Endometrial microvascular endothelial cells (primary cell): ENCODE results near the gene IGLL5. TPM values are rescaled to one million over a fixed set of nuclear protein-coding genes. Genes with fewer than 3 reads are reported as not detected.
"Not testable (repeated sequence)": the region's sequence is repeated elsewhere in the genome, so short reads cannot be mapped to it uniquely, and the experiment has no call there.

Experiments
- in situ Hi-C: cut with HindIII; loops from 2 replicates; pipeline ENCODE4 v1.10.0; 2017; ENCODE audit warnings: low sequenced_read_pairs, low pct_unique_long_range_greater_than_20kb; ENCODE audit errors: inconsistent ontology term
- total RNA-seq: library from RNA; depleted of rRNA; stranded (reverse); fragments of >200 nt; gene quantifications from one replicate; pipeline ENCODE4 v1.2.3, GENCODE V29; 2015; ENCODE audit errors: inconsistent ontology term

Gene IGLL5
- total RNA-seq, 1 donor from 2014 or later, result not detected

- in situ Hi-C loops, result no loop called here
Measured at GRCh38 chr22:22921575-22921974, 34.0 kb downstream of the IGLL5 start.

GRCh38 chr22:22922092-22922953 is 34.7 kb downstream of the IGLL5 start:
- in situ Hi-C loops, result not testable (repeated sequence)

- in situ Hi-C loops, result no loop called here
Measured at GRCh38 chr22:22922954-22923319, 35.3 kb downstream of the IGLL5 start.

DNA sequence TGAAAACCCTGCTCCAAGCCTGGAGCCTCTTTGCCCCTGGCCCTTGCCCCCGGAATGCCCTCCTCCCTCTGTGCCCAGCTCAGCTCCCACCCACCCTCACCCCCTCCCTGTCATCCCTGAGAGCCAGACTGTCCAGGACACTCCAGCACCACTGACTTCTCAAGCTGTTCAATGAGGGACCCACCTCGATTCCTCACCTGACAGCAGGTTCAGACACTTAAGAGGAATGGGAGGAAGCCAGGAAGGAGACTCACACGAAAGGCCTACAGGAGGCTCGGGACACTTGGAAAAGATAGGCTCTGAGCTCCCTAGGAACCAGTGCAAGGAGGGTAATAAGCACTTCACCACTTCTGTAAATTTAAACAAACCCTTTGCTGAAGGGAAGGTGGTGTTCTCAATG is 35.8 kb downstream of the IGLL5 start:
- in situ Hi-C loops, result no loop called here

DNA sequence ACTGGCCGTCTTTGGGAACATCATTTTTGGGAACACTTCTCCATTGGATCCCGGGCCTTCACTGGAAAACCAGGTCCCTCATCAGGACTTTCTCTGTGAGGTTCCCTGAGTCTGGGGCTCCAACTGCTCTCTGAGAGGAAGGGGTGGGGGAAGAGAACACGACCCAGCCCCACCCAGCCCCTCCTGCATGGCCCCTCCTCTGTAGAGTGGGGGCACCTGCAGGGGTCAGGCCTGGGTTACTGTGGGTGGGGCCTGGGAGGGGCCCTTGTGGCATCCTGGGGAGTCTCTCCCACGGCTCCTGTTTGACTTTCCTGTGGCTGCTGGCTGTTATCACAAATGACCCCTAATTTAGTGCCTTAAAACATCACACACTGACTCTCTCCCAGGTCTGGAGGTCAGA is 36.3 kb downstream of the IGLL5 start:
- in situ Hi-C loops, result no loop called here

DNA sequence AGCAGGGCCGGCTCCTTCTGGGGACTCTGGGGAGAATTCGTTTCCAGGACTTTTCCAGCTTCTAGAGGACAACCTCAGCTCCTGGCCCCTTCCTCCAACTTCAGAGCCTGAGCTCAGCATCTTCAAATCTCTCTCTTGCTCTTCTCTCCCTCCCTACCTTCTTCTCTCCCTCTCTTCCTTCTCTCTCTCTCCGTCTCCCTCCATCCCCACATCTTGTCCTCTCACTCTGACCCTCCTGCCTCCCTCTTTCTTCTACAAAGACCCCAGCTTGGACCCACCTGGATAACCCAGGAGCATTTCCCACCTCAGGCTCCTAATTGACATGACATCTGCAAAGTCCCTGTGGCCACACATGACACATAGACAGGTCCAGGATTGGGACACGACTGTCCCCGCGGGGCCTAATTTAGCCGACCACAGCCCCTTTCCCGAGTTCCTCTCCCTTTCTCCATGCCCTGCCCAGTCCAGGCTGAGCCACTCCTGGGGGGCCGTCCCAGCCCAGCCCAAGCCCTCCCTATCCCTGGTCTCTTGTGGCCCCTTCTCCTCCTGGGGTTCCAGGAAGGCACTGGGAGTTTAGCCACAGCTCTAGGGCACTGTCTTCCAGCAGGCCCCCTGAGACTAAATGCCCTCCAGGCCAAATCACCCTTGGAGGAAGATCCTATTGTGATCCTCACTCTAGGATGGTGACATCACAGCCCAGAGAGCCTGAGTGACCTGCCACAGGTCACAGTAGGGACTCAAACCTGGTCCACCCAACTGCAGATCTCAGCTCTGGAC is 36.9 kb downstream of the IGLL5 start:
- in situ Hi-C loops, result no loop called here

- in situ Hi-C loops, result no loop called here
Measured at GRCh38 chr22:22925146-22925804, 37.7 kb downstream of the IGLL5 start.

DNA sequence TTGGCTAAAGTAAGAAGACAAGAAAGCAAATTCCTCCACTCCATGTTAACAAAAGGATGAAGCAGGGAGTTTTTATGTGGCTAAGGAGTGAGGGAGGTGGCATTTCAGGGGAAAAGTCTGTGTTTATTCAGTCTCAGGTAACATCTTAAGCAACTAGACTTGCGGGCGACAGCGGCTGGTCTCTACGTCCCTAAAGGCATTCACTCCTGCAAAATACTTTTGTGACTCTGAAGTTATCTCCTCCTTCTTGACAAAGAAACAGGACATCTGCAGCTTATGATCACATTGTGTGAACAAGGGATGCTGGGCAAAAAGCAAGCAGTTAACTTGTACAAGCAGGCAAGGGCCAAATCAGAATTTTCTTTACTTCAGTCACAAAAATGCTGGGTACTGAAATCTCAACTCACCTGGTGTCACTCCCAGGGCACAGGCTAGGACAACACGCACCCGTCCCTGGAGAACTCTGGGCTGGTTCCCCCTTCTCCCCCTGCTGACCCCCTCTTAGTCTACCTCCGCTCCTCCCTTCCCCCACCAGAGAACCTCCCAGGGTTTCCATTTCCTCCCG is 38.3 kb downstream of the IGLL5 start:
- in situ Hi-C loops, result no loop called here

DNA sequence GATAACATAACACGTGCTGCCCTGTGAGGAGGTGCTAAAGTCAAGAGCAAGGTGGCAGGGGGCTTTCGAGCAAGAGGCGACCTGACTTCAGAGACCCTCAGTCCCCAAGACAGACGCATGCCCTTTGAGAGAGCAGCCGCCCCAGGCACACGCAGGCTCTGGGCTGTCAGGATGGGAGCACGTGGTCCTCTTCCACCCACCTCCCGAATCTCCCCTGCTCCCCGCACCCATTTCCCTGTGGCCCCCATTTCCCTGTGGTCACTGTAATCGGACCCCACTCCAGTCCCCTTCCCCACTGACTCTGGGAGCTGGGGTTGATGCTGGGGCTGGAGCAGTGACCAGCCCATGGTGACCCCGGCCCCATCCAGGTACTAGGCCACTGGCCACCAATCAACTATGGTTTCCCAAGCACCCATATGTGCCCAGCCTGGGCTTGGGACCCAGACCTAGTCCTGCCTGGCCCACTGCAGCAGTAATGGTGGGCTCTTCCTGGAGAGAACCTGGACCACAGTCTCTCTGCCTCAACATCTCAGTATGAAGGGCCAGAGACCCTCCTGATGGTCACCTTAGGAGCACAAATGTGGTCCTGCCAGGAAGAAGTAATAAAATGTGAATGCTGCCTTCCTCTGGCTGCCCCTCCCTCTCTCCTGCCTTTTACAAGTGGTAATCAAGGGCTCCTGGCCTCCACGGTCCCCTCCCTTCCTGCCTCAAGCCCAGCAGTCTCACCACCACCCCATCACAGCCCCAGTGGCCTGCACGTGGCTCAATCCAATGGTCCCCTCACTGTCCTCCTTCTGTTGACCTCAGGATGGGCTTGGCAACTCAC is 39.0 kb downstream of the IGLL5 start:
- in situ Hi-C loops, result no loop called here

GRCh38 chr22:22927196-22927887 is 39.7 kb downstream of the IGLL5 start:
- in situ Hi-C loops, result no loop called here

- in situ Hi-C loops, result no loop called here
Measured at GRCh38 chr22:22927888-22928665, 40.5 kb downstream of the IGLL5 start.

DNA sequence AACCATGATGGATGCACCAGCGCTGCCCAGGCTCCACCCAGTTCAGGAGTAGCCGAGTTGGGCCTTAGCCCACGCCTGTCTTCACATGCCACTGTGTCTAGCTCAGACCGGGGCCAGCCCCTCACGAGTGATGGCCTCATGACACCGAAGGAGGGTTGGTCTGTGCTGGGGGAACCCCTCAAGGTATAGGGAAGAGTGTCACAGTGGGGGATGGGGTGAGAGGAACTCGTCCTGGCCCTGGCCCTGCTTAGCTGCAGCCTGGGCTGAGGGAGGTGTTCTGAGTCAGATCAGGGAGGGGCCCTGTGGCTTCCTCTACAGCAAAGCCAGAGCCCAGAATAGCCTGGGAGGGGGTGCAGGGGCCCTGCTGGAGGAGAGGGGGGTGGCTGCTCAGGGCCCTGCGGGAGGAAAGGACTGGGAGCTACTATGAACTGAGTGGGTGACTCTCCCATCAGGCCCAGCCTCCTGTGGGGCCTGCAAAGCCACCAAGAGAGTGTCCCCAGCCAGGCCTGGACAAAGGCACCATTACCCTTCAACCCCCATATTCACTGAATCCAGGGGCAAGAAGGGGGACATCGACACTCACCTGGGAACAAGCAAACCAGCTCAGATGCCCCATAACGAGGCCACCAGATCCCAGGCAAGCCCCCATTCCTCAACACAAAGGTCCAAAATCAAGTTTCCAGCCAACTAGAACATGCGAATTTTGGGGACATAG is 41.2 kb downstream of the IGLL5 start:
- in situ Hi-C loops, result no loop called here

- in situ Hi-C loops, result no loop called here
Measured at GRCh38 chr22:22929381-22930221, 42.0 kb downstream of the IGLL5 start.

- in situ Hi-C loops, result no loop called here
Measured at GRCh38 chr22:22930222-22930497, 42.5 kb downstream of the IGLL5 start.

DNA sequence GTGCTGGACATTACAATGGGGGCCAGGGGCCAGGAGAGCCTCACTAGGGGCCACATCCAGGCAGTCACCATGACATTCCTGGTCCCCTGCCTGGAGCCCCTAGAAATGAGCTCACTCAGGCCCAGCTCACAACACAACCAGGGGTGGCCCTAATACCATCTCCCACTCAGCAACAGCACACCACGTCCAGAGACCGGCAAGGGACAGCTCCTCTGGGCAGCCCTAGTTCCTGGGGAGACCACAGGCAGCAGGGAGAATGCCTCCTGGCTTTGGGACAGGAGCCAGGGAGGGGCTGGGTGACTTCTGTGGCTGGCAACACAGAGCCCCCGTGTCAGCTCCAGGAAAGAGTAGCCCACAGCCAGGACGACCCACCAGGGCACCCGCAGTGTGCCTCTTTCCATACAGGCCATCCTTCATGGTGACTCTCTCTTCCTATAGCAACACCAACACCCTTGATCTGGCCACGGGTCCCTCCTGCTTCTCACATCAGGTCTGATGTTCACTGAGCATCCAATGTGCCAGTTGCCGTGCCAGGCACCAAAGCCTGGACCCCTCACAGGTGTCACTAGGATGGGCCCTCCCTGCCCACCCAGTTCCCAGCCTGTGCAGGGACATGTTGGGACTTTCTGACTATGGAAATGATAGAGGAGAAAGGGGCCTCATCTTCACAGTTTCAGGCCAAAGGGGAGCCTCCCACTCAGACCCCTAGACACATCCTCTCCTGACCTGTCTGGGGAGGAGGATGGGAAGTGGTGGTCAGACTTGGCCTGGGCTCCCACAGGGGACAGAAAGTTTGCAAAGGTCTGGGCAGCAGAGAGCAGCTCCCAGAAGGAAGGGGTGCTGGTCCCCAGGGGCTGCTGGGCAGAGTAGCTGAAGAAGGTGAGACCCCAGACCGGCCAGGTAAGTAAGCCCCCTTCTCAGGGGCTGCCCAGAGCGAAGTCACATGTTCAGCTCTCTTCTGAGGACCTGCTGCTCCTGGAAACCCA is 43.2 kb downstream of the IGLL5 start:
- in situ Hi-C loops, result no loop called here
